AG09319 (cell line): ENCODE measurements around the gene PRDX1.
"Not testable (repeated sequence)": the region's sequence is repeated elsewhere in the genome, so short reads cannot be mapped to it uniquely, and the experiment has no call there.

ENCODE experiments used
- DNase-seq: peaks from one replicate; pipeline ENCODE4 v3.0.0-alpha.2; 2010; ENCODE audit warnings: low read depth; ENCODE audit errors: extremely low read depth
- TF ChIP-seq, protein P1 (sequence below): IDR thresholded peaks from 2 replicates; pipeline ENCODE4 v1.5.1; 2011; ENCODE audit warnings: low read depth, mild to moderate bottlenecking, inconsistent platforms, low read length, moderate library complexity

The PRDX1 gene

DNA sequence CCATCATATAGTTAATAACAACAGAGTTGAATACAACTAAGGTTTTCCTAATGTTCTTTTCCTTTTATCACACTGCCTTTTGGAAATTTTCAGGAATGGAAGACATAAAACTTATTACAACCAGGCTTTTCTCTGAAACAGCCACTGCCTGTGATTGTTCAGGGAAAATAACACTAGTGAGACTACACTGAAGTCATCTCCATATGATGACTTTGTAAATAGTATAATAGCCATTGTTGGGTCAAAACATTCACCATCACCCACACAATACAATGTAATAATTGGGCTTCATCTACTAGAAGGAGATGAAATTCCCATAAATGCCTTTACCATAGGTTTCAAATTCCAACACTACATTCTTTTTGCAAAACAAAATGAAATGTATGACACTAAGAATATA, 35.7 kb downstream of the PRDX1 start:
- DNase-seq = no peak
- TF ChIP-seq, protein P1, sequence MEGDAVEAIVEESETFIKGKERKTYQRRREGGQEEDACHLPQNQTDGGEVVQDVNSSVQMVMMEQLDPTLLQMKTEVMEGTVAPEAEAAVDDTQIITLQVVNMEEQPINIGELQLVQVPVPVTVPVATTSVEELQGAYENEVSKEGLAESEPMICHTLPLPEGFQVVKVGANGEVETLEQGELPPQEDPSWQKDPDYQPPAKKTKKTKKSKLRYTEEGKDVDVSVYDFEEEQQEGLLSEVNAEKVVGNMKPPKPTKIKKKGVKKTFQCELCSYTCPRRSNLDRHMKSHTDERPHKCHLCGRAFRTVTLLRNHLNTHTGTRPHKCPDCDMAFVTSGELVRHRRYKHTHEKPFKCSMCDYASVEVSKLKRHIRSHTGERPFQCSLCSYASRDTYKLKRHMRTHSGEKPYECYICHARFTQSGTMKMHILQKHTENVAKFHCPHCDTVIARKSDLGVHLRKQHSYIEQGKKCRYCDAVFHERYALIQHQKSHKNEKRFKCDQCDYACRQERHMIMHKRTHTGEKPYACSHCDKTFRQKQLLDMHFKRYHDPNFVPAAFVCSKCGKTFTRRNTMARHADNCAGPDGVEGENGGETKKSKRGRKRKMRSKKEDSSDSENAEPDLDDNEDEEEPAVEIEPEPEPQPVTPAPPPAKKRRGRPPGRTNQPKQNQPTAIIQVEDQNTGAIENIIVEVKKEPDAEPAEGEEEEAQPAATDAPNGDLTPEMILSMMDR = no peak

DNA sequence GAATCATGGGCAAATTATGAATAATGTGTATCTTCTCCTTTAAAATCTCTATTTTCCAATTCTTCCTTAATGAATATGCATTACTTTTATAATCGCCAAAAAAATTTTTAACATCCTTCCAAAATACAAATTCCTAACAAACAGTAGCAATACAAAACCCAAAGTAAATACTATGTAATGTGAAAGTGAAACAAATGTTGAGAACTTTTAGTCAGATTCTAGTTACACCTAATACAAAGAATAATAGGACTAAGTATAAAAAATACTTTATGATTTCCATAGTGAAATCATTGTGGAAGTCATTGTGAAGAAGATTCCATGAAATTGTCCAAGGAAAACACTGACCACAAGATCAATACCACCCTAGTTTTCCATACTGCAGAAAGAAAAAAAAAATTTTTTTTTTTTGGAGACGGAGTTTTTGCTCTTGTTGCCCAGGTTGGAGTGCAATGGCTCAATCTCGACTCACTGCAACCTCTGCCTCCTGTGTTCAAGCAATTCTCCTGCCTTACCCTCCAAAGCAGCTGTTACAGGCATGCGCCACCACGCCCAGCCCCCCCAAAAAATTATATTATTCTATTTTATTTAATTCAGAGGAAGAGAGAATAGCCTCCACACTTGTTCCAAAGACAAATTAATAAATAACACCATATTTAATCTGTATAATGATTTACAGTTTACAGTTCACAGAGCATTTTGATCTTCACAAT, 42.5 kb downstream of the PRDX1 start:
- DNase-seq = no peak
- TF ChIP-seq, protein P1 = no peak

DNA sequence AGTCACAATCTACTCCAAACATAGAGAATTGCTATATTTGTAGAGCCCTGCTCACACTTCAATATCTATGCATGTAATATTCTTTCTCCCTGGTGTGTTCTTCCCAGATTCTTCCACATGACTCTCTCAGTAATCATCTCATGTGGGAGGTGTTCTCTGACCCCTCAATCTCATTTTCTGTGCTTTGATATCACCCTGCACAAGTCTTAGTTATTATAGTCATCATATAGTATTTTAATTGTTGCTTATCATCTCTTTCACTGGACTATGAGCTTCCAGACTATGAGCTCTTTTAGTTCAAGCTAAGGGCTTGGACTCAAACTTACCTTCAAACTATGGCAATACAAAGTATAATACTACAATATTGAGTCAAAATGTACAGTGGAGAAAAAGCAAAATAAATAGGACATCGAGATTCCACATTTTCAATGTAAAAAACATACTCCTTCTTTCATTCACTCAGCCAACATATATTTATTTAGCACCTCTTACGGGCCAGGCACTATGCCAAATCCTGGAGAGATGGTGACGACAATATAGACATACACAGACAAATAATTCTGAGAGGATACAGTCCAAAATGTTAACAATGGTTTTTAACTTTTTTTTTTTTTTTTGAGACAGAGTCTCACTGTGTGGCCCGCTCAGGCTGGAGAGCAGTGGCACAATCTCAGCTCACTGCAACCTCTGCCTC, 43.4 kb downstream of the PRDX1 start:
- no peak for DNase-seq
- TF ChIP-seq, protein P1 = no peak

DNA sequence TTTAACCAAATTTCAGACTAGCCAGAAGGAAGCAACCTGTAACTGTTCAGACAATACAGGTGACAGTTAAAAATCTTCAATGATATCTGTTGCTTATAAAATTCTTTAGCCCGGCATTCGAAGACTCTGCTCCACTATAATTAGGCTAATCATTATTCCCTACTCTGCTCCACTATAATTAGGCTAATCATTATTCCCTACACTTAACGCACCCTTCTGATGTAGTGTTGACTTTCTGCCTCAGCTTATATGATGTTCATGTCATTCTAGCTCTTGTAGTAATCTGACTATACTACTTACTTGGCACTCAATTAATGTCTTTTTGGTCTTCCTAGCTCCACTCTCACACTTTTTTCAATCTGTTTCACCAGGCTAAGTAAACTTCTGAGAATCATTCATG, 44.0 kb downstream of the PRDX1 start:
- TF ChIP-seq, protein P1 = no peak
- no peak for DNase-seq

DNA sequence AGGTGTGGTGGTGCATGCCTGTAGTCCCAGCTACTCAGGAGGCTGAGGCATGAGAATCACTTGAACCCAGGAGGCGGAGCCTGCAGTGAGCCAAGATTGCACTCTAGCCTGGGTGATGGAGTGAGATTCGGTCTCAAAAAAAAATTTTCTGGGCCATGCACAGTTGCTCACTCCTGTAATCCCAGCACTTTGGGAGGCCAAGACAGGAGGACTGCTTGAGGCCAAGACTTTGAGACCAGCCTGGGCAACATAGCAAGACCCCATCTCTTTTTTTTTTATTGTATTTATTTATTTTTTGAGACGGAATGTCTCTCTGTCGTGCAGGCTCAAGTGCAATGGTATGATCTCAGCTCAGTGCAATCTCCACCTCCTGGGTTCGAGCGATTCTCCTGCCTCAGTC, 47.5 kb downstream of the PRDX1 start:
- not testable (repeated sequence) for DNase-seq

DNA sequence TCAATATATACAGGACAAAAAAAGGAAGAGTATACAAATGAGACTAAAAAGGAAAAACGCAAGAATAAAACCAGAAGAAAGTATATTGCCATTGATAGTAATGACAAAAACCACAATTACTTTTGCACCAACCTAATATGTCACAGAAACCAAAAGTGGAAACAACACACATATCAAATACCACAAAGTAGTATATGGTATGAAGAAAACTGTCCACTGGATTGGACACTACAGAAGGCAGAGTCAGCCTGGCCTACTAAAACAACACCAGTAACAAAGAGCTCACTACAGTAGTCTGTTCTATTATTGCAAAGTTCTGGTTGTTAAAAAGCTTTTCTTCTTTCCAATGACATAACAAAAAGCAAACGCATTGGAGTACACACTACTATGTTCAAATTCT, 48.4 kb downstream of the PRDX1 start:
- TF ChIP-seq, protein P1 = no peak
- DNase-seq = no peak

DNA sequence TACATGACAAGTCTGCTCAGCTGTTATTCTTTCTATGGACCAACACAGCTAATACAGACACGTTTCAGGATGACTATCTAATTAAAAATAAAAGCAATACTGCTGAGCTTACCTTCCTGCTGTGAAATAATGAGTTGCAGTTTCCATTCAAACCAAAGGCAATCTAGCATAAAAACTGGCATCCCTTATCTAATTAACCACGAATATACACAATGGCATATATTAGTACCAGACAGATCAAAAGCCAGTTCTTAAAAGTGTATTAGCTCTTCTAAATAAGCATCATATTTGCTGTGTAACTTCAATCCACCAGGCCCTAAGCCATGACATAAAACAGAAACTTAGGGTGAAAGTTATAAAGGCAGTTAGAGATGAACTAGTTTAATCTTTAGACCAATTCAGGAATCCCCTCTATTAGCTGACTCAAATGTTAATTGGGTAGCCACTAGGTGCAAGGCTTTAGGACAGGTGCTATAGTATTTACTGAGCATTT, 51.3 kb downstream of the PRDX1 start:
- DNase-seq = no peak

DNA sequence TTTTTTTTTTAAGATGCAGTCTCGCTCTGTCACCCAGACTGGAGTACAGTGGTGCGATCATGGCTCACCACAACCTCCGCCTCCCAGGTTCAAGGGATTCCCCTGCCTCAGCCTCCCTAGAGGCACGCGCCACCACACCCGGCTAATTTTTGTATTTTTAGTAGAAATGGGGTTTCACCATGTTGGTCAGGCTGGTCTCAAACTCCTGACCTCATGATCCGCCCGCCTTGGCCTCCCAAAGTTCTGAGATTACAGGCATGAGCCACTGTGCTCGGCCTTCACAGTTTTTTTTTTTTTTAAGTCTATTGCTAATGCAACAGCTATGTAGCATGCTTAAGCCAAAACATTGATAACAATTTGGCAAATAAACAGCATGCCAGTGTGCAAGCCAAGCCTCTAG, 54.3 kb downstream of the PRDX1 start:
- DNase-seq = not testable (repeated sequence)

More for the DNA sequence above, 51.3 kb downstream of the PRDX1 start:
- TF ChIP-seq, protein P1 = no peak
